Uterus (tissue), 2 donors: ENCODE measurements around the gene ALDH1A1.

Experiments used
- POLR2A ChIP-seq, 2 donors: fragments of 450-650 bp; IDR thresholded peaks; one replicate each; pipeline ENCODE4 v1.6.1; 2016; ENCODE audit warnings: antibody characterized with exemption in 2 of 2, mild to moderate bottlenecking in 1 of 2, moderate library complexity in 1 of 2
- TF ChIP-seq, protein P1 (sequence below), 4 experiments: fragments of 200-600 bp in 2 of 4; fragments of 450-650 bp in 2 of 4; sonication (generic) in 2 of 4; IDR thresholded peaks; one replicate each; pipeline ENCODE4 v1.5.1; 2016 to 2019; ENCODE audit warnings: antibody characterized with exemption in 4 of 4, mild to moderate bottlenecking in 2 of 4, moderate library complexity in 1 of 4

DNA sequence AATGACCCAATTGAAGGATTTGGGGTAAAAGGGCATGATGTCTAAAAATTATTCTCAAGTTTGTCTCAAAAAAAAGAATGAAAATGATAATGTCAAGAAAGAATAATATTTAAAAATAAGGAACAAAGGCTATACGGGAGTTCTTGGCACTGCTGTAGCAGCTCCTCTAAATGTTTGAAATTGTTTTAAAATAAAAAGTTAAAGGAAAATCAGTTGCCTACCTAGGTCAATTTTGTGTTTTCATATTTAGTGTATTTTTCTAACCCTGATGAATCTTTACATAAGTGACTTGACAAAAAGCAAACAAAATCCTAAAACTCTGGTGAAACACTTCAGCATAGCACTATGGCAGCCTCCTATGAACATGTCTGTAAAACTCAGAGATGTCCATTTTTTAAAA, 56.4 kb downstream of the ALDH1A1 start:
- TF ChIP-seq, protein P1, sequence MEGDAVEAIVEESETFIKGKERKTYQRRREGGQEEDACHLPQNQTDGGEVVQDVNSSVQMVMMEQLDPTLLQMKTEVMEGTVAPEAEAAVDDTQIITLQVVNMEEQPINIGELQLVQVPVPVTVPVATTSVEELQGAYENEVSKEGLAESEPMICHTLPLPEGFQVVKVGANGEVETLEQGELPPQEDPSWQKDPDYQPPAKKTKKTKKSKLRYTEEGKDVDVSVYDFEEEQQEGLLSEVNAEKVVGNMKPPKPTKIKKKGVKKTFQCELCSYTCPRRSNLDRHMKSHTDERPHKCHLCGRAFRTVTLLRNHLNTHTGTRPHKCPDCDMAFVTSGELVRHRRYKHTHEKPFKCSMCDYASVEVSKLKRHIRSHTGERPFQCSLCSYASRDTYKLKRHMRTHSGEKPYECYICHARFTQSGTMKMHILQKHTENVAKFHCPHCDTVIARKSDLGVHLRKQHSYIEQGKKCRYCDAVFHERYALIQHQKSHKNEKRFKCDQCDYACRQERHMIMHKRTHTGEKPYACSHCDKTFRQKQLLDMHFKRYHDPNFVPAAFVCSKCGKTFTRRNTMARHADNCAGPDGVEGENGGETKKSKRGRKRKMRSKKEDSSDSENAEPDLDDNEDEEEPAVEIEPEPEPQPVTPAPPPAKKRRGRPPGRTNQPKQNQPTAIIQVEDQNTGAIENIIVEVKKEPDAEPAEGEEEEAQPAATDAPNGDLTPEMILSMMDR (IDR thresholded peaks at IDR 0.05) = no peak
- no peak for TF ChIP-seq POLR2A (IDR thresholded peaks at IDR 0.05)
